HG03457 (cell line): ENCODE results near the gene CTAGE4.
"Not testable (repeated sequence)": the region's sequence is repeated elsewhere in the genome, so short reads cannot be mapped to it uniquely, and the experiment has no call there.

Experiments used
- ATAC-seq: cut with Tn5 transposase; IDR thresholded peaks from one replicate; pipeline ENCODE4 v1.9.1; 2021; ENCODE audit warnings: moderate number of reproducible peaks; ENCODE audit not compliant: unreplicated experiment

The CTAGE4 gene

GRCh38 chr7:144217200-144217599, 33.9 kb downstream of the CTAGE4 start:
- not testable (repeated sequence) for ATAC-seq

- ATAC-seq: not testable (repeated sequence)
These were observed 35.3 kb downstream of the CTAGE4 start for GRCh38 chr7:144218581-144218980.

GRCh38 chr7:144219149-144219548, 35.9 kb downstream of the CTAGE4 start:
- not testable (repeated sequence) for ATAC-seq

- not testable (repeated sequence) for ATAC-seq
These were observed 37.3 kb downstream of the CTAGE4 start for GRCh38 chr7:144220531-144220930.

- ATAC-seq: not testable (repeated sequence)
These were observed 40.4 kb downstream of the CTAGE4 start for GRCh38 chr7:144223675-144224074.

GRCh38 chr7:144226866-144227265, 43.6 kb downstream of the CTAGE4 start:
- ATAC-seq: not testable (repeated sequence)

DNA sequence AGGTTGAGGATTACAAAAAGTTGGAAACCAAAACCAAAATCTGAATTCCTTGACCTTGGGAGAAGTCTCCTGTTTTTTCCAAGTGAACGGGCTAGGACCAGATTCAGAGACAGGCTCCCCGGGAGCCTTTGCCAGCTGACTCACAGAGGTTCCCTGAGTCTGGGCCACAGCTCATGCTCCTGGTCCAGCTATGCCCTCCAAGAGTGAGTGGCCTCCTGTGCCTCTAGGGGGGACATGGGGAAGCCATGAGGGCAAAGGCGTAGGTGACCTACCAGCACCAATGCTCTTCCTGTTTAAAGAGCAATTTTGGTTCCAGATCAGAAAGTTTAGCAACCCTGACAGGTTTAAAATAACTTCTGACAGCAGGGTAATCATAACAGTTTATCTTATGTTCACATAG, 45.5 kb downstream of the CTAGE4 start:
- ATAC-seq: not testable (repeated sequence)

GRCh38 chr7:144231027-144231426, 47.8 kb downstream of the CTAGE4 start:
- ATAC-seq: not testable (repeated sequence)

GRCh38 chr7:144233039-144233438, 49.8 kb downstream of the CTAGE4 start:
- not testable (repeated sequence) for ATAC-seq
